GM18505 (cell line): Measurements from ENCODE around the gene RAB40C.

Experiments used
- ATAC-seq: cut with Tn5 transposase; IDR thresholded peaks from one replicate; pipeline ENCODE4 v1.9.1; 2021; ENCODE audit not compliant: unreplicated experiment
- POLR2A ChIP-seq: IDR thresholded peaks from 4 replicates; pipeline ENCODE4 v1.6.1; 2011; ENCODE audit warnings: borderline replicate concordance; ENCODE audit not compliant: insufficient read depth, insufficient read length; ENCODE audit errors: extremely low read depth

The RAB40C gene

DNA sequence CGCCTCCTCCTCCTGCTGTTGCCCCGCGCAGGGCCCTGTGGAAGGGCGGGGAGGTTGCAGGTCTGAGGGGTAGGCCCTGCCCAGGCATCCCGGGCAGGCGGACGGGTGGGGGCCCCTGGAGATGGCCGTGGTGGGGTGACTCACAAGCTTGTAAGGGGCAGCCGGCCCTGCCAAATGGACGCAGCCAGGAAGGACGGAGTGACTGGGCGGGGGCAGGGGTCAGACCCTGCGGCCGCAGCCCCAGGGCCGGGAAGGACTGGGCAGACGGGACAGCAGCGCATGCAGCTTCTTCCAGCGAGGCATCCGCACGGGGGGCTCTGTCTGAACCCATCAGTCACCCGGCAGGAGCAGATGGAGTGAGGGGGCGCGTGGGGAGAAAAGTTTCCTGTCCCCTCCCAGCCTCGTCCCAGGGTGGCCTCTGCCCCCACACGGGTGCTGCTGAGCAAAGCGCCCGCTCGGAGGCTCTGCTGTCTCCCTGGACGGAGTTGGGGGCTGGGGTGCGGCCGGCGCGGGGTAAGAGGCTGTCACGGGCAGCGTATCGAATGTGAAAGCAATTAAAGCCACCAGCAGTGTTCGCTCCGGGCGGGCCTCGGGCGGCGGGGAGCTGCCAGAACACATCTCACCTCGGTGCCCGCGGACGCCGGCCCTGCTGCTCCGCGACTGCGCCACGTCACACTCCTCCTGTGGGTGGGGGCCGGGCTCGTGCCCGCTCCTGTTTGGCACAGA lies 35.1 kb upstream of the RAB40C start:
- no peak for ATAC-seq
- TF ChIP-seq POLR2A = no peak

GRCh38 chr16:555528-556473 lies 34.1 kb upstream of the RAB40C start:
- ATAC-seq = no peak
- no peak for TF ChIP-seq POLR2A

GRCh38 chr16:556474-557173 lies 33.2 kb upstream of the RAB40C start:
- TF ChIP-seq POLR2A = no peak
- no peak for ATAC-seq

DNA sequence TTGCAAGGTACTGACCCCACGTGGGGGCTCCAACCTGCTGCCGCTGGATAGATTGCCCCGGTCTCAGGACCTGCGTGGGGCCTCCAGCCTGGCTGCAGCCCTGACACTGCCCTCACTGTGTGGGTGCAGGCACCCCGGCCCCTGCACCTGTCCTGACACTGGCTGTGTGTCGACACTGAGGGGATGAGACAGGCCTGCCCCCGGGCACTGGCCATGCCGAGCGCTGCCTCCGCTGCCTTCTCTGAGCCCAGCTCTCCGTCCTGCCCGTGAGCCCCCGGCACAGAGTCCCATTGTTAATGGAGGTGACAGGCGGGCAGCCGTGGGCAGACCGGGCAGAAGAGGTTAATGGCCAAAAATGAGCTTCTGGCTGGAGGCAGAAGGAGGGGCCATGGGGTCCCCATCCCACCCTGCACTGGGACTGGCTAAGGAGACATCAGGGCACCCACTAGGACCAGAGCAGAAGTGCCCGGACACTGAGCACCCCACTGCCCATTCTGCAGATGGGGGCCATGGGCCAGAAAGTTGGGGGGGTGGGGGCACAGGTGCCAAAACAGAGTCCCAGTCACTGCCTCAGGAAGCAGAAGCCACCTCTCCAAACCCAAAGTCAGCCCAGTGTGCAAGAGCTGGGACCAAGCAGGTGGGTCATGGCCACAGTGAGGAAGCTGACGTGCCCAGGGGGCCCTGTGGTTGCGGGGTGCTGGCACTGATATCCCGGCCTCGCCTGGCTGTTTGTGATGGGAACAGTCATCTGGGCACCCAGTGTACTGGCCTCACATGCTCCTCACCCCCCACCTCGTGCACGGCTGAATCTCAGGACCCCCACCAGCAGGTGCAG lies 32.2 kb upstream of the RAB40C start:
- TF ChIP-seq POLR2A = no peak
- no peak for ATAC-seq

- no peak for TF ChIP-seq POLR2A
- ATAC-seq = no peak
These were observed 31.4 kb upstream of the RAB40C start for GRCh38 chr16:558298-559020.

- no peak for TF ChIP-seq POLR2A
- no peak for ATAC-seq
These were observed 30.9 kb upstream of the RAB40C start for GRCh38 chr16:559021-559380.

- no peak for TF ChIP-seq POLR2A
- ATAC-seq = no peak
These were observed 30.3 kb upstream of the RAB40C start for GRCh38 chr16:559411-560203.

DNA sequence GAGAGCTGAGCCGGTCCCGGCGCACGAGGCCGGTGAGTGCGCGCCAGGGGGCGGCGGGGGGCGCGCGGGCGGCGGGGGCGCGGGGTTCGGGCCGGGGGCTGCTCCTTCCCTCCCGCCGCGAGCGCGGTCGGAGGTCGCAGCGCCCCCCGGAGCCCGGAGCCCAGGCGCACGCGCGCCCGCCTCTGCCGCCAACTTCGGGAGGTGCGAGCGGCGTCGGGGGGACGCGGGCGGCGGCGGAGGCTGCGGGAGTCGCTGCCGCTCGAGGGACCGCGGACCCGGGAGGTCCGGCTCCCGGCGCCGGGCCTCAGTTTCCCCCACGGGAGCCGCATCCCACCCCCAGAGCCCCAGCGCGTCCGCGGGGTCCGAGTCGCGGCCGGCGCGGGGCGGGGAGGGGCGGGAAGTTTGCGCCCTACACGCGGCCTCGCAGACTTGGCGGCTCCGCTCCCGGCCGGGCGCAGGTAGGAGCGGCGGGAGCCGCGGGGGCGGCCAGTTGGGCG lies 29.6 kb upstream of the RAB40C start, which contains the start of gene PRR35:
Gene PRR35 (plus strand): TSS at position 191 of the 497 bp plus-strand sequence. CDS start 2,901 bp downstream, outside the sequence.
- no peak for ATAC-seq
- TF ChIP-seq POLR2A = no peak

DNA sequence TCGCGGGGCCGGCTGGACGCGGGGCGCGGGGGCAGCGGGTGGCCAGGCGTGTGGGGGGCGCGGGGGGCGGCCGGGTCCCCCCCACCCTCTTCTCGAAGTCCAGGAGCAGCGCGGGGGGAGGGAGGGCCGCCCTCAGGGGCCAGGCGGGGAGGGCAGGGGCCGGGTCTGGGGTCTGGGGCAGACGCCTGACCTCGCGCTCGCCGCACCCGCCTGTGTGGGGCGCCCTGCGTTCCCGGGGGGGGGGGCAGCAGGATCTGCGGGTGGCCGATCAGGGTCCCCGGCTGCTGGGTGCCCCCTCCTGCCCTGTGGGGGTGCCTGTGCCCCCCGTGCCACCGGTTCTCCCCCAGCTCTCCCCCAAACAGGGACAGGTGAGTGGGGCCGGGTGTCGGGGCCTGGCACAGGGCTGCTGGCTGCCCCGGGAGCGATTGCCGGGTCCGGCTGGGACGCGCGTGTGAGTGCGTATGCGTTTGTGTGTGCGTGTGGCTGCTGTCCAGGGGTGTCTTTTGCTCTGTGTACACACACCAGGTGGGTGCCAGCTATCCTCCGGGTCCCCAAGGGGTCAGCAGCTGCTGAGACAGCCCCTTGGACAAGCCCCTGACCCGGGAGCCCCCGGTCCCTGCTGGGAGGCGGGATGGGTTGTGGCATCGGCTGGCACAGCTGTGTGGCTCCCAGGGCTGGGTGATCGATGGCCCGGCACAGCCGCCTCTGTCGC lies 29.0 kb upstream of the RAB40C start:
- no peak for TF ChIP-seq POLR2A
- ATAC-seq = no peak

GRCh38 chr16:561413-561794 lies 28.5 kb upstream of the RAB40C start:
- ATAC-seq = no peak
- no peak for TF ChIP-seq POLR2A

GRCh38 chr16:561957-562938 lies 27.6 kb upstream of the RAB40C start:
- ATAC-seq = no peak
- no peak for TF ChIP-seq POLR2A
